HG02840 (cell line): ENCODE measurements around the gene CD2AP.
"Not testable (repeated sequence)": the region's sequence is repeated elsewhere in the genome, so short reads cannot be mapped to it uniquely, and the experiment has no call there.

Source experiments
- ATAC-seq: cut with Tn5 transposase; IDR thresholded peaks from one replicate; pipeline ENCODE4 v1.9.1; 2021; ENCODE audit warnings: mild to moderate bottlenecking, moderate library complexity, moderate number of reproducible peaks; ENCODE audit not compliant: unreplicated experiment, low FRiP score

The CD2AP gene

GRCh38 chr6:47630587-47630986, 153.0 kb downstream of the CD2AP start:
- no peak for ATAC-seq

- ATAC-seq: no peak
Measured at GRCh38 chr6:47631269-47631772, 153.7 kb downstream of the CD2AP start.

- no peak for ATAC-seq
Measured at GRCh38 chr6:47631797-47632196, 154.2 kb downstream of the CD2AP start.

- ATAC-seq: no peak
Measured at GRCh38 chr6:47633141-47633540, 155.6 kb downstream of the CD2AP start.

- ATAC-seq: no peak
Measured at GRCh38 chr6:47634210-47635047, 156.8 kb downstream of the CD2AP start.

- ATAC-seq: no peak
Measured at GRCh38 chr6:47646689-47647088, 169.1 kb downstream of the CD2AP start.

- ATAC-seq: no peak
Measured at GRCh38 chr6:47647188-47647587, 169.6 kb downstream of the CD2AP start.

GRCh38 chr6:47647626-47648025, 170.0 kb downstream of the CD2AP start:
- not testable (repeated sequence) for ATAC-seq

- no peak for ATAC-seq
Measured at GRCh38 chr6:47648031-47648430, 170.4 kb downstream of the CD2AP start.

- ATAC-seq: no peak
Measured at GRCh38 chr6:47650553-47651432, 173.2 kb downstream of the CD2AP start.

- no peak for ATAC-seq
Measured at GRCh38 chr6:47651505-47651944, 173.9 kb downstream of the CD2AP start.

GRCh38 chr6:47653706-47654105, 176.1 kb downstream of the CD2AP start:
- ATAC-seq: no peak

- ATAC-seq: no peak
Measured at GRCh38 chr6:47654255-47654654, 176.7 kb downstream of the CD2AP start.

- ATAC-seq: no peak
Measured at GRCh38 chr6:47655719-47656595, 178.4 kb downstream of the CD2AP start.

GRCh38 chr6:47661960-47662359, 184.4 kb downstream of the CD2AP start:
- no peak for ATAC-seq

GRCh38 chr6:47663462-47664216, 186.1 kb downstream of the CD2AP start:
- ATAC-seq: no peak

- no peak for ATAC-seq
Measured at GRCh38 chr6:47665112-47665511, 187.5 kb downstream of the CD2AP start.

GRCh38 chr6:47669684-47670513, 192.3 kb downstream of the CD2AP start:
- no peak for ATAC-seq

- ATAC-seq: no peak
Measured at GRCh38 chr6:47670851-47671250, 193.3 kb downstream of the CD2AP start.
